Measurements from ENCODE around the gene CTSE.

Gene CTSE

GRCh38 chr1:205983925-205984725, 39.6 kb downstream of the CTSE start:
- Histone ChIP-seq H3K36me3 (no peaks in the 10 kb centered on the region), H3K4me3 (ENCODE audit: low read depth in 1 of 2, low read length in 1 of 2) (no peak overlapping the region), H3K27me3 (no peaks in the 10 kb centered on the region), H3K4me1 (ENCODE audit: control insufficient read depth in 1 of 2, insufficient read depth in 1 of 2, low read depth in 1 of 2, low read length in 1 of 2) (no peaks in the 10 kb centered on the region), H3K9me3 (no peaks in the 10 kb centered on the region), H3K27ac (no peak overlapping the region)
- TF ChIP-seq, protein P1, sequence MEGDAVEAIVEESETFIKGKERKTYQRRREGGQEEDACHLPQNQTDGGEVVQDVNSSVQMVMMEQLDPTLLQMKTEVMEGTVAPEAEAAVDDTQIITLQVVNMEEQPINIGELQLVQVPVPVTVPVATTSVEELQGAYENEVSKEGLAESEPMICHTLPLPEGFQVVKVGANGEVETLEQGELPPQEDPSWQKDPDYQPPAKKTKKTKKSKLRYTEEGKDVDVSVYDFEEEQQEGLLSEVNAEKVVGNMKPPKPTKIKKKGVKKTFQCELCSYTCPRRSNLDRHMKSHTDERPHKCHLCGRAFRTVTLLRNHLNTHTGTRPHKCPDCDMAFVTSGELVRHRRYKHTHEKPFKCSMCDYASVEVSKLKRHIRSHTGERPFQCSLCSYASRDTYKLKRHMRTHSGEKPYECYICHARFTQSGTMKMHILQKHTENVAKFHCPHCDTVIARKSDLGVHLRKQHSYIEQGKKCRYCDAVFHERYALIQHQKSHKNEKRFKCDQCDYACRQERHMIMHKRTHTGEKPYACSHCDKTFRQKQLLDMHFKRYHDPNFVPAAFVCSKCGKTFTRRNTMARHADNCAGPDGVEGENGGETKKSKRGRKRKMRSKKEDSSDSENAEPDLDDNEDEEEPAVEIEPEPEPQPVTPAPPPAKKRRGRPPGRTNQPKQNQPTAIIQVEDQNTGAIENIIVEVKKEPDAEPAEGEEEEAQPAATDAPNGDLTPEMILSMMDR (IDR thresholded peaks at IDR 0.05) = no peak

DNA sequence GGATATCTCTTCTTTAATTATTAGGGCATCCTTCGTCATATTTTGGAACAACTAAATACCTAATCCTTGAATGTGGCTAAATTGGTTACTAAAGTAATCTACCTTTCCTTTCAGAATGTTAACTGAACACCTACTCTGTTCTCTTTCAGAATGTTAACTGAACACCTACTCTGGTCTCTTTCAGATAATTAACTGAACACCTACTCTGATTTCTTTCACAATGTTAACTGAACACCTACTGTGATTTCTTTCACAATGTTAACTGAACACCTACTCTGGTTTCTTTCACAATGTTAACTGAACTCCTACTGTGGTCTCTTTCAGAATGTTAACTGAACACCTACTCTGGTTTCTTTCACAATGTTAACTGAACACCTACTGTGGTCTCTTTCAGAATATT, 42.4 kb downstream of the CTSE start:
- H3K36me3 ChIP-seq = no peaks in the 10 kb centered on the region
- no peaks in the 10 kb centered on the region for H3K27me3 ChIP-seq
- H3K4me1 ChIP-seq (ENCODE audit: control insufficient read depth in 1 of 2, insufficient read depth in 1 of 2, low read depth in 1 of 2, low read length in 1 of 2) = no peaks in the 10 kb centered on the region
- H3K27ac ChIP-seq = no peak overlapping the region
- H3K4me3 ChIP-seq (ENCODE audit: low read depth in 1 of 2, low read length in 1 of 2) = no peak overlapping the region
- TF ChIP-seq, protein P1 (IDR thresholded peaks at IDR 0.05) = no peak
- H3K9me3 ChIP-seq = no peaks in the 10 kb centered on the region

- no peaks in the 10 kb centered on the region for H3K27me3 ChIP-seq
- H3K27ac ChIP-seq = no peak overlapping the region
- no peak overlapping the region for H3K4me3 ChIP-seq (ENCODE audit: low read depth in 1 of 2, low read length in 1 of 2)
- no peaks in the 10 kb centered on the region for H3K9me3 ChIP-seq
- no peaks in the 10 kb centered on the region for H3K36me3 ChIP-seq
- TF ChIP-seq, protein P1 (IDR thresholded peaks at IDR 0.05) = no peak
- no peaks in the 10 kb centered on the region for H3K4me1 ChIP-seq (ENCODE audit: control insufficient read depth in 1 of 2, insufficient read depth in 1 of 2, low read depth in 1 of 2, low read length in 1 of 2)
Measured at GRCh38 chr1:205980237-205980870, 43.3 kb downstream of the CTSE start.

GRCh38 chr1:205979301-205979700, 44.4 kb downstream of the CTSE start:
- Histone ChIP-seq H3K27ac (no peak overlapping the region), H3K36me3 (no peaks in the 10 kb centered on the region), H3K27me3 (no peaks in the 10 kb centered on the region), H3K4me1 (ENCODE audit: control insufficient read depth in 1 of 2, insufficient read depth in 1 of 2, low read depth in 1 of 2, low read length in 1 of 2) (no peaks in the 10 kb centered on the region), H3K9me3 (no peaks in the 10 kb centered on the region), H3K4me3 (ENCODE audit: low read depth in 1 of 2, low read length in 1 of 2) (no peak overlapping the region)
- TF ChIP-seq, protein P1 (IDR thresholded peaks at IDR 0.05) = no peak

GRCh38 chr1:205978676-205979075, 45.0 kb downstream of the CTSE start:
- Histone ChIP-seq H3K9me3 (no peaks in the 10 kb centered on the region), H3K4me1 (ENCODE audit: control insufficient read depth in 1 of 2, insufficient read depth in 1 of 2, low read depth in 1 of 2, low read length in 1 of 2) (no peaks in the 10 kb centered on the region), H3K27me3 (no peaks in the 10 kb centered on the region), H3K27ac (no peak overlapping the region), H3K4me3 (ENCODE audit: low read depth in 1 of 2, low read length in 1 of 2) (no peak overlapping the region), H3K36me3 (no peaks in the 10 kb centered on the region)
- TF ChIP-seq, protein P1 (IDR thresholded peaks at IDR 0.05) = no peak
